Cerebellar cortex (tissue), 1 donor: ENCODE measurements around the gene MYOF.
"Not testable (repeated sequence)": the region's sequence is repeated elsewhere in the genome, so short reads cannot be mapped to it uniquely, and the experiment has no call there.

Experiments
- DNase-seq: peaks from one replicate; pipeline ENCODE4 v3.0.0-alpha.2; 2015; ENCODE audit warnings: low spot score

The MYOF gene

GRCh38 chr10:93346694-93347093 is 135.4 kb downstream of the MYOF start:
- no peak for DNase-seq

GRCh38 chr10:93346108-93346507 is 136.0 kb downstream of the MYOF start:
- DNase-seq, result no peak

- DNase-seq, result no peak
Observed at GRCh38 chr10:93344691-93345090, 137.4 kb downstream of the MYOF start.

GRCh38 chr10:93342921-93343320 is 139.2 kb downstream of the MYOF start:
- DNase-seq, result no peak

GRCh38 chr10:93342366-93342765 is 139.8 kb downstream of the MYOF start:
- DNase-seq, result no peak

GRCh38 chr10:93337309-93337721 is 144.8 kb downstream of the MYOF start:
- DNase-seq, result no peak

- DNase-seq, result no peak
Observed at GRCh38 chr10:93336678-93337077, 145.5 kb downstream of the MYOF start.

- no peak for DNase-seq
Observed at GRCh38 chr10:93336110-93336509, 146.0 kb downstream of the MYOF start.

- DNase-seq, result no peak
Observed at GRCh38 chr10:93334901-93335327, 147.2 kb downstream of the MYOF start.

- DNase-seq, result no peak
Observed at GRCh38 chr10:93334181-93334580, 148.0 kb downstream of the MYOF start.

GRCh38 chr10:93333278-93333978 is 148.7 kb downstream of the MYOF start:
- DNase-seq, result no peak

- DNase-seq, result no peak
Observed at GRCh38 chr10:93330824-93331223, 151.3 kb downstream of the MYOF start.

- DNase-seq, result no peak
Observed at GRCh38 chr10:93319896-93320295, 162.2 kb downstream of the MYOF start.

- no peak for DNase-seq
Observed at GRCh38 chr10:93319096-93319495, 163.0 kb downstream of the MYOF start.

GRCh38 chr10:93315246-93315645 is 166.9 kb downstream of the MYOF start:
- no peak for DNase-seq

- DNase-seq, result not testable (repeated sequence)
Observed at GRCh38 chr10:93314656-93315055, 167.5 kb downstream of the MYOF start.

- no peak for DNase-seq
Observed at GRCh38 chr10:93313798-93314197, 168.3 kb downstream of the MYOF start.

- no peak for DNase-seq
Observed at GRCh38 chr10:93309062-93309461, 173.1 kb downstream of the MYOF start.

- no peak for DNase-seq
Observed at GRCh38 chr10:93305122-93305521, 177.0 kb downstream of the MYOF start.

GRCh38 chr10:93300981-93301380 is 181.2 kb downstream of the MYOF start:
- no peak for DNase-seq

- DNase-seq, result no peak
Observed at GRCh38 chr10:93300288-93300917, 181.7 kb downstream of the MYOF start.

- no peak for DNase-seq
Observed at GRCh38 chr10:93299606-93300287, 182.4 kb downstream of the MYOF start.

- no peak for DNase-seq
Observed at GRCh38 chr10:93299195-93299594, 182.9 kb downstream of the MYOF start.
